ENCODE measurements around the gene PLAGL2. TPM values are rescaled to one million over a fixed set of nuclear protein-coding genes. Genes with fewer than 3 reads are reported as not detected.

The PLAGL2 gene
- total RNA-seq, 1 donor from 2014 or later = 1.2 TPM

DNA sequence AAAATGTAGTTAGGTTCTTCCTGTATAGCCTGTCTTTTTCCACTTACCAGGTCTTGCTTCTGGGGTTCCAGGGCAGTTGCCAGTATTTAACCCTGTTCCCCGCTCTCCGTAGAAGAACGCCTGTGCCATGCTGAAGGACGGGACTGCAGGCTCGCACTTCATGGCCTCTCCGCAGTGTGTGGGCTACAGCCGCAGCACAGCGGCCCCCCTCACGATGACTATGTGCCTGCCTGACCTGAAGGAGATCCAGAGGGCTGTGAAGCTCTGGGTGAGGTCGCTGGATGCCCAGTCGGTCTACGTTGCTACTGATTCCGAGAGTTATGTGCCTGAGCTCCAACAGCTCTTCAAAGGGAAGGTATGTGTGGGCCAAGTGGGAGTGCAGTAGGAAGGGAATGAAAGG, 23.2 kb upstream of the PLAGL2 start:
- DNase-seq = no peak

- DNase-seq = no peak
These were observed 21.8 kb upstream of the PLAGL2 start for GRCh38 chr20:32229251-32229747.

GRCh38 chr20:32227744-32228688, 20.5 kb upstream of the PLAGL2 start:
- DNase-seq = no peak

DNA sequence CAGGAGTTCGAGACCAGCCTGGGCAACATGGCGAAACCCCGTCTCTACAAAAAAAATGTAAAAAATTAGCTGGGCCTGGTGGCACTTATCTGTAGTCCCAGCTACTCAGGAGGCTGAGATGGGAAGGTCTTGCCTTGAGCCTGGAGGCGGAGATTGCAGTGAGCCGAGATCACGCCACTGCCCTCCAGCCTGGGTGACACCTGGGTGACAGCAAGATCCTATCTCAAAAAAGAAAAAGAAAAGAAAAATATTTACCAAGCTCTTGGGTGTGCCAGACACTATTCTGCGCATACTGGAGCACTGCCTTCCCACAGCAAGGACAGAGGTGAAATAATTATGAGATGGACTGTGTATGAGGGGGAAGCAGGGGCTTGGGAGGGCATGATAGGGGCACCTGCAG, 19.8 kb upstream of the PLAGL2 start:
- no peak for DNase-seq

DNA sequence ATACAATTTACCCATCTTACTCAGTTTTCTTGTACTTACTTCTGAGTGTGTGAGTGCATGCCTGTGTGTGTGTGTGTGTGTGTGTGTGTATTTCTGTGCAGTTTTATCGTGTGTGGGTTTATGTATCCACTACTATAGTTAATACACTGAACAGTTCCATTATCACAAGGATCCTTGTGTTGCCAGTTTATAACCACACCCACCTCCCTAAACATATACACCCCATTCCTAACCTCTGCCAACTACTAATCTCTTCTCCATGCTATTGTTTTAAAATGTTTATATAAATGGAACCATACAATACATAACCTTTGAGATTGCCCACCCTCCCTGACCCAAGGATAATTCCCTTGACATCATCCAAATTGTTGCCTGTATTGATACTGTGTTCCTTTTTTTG, 18.8 kb upstream of the PLAGL2 start:
- DNase-seq = no peak

- DNase-seq = no peak
These were observed 16.9 kb upstream of the PLAGL2 start for GRCh38 chr20:32224463-32224862.

GRCh38 chr20:32218156-32218900, 10.8 kb upstream of the PLAGL2 start:
- DNase-seq = no peak

GRCh38 chr20:32216179-32217142, 8.9 kb upstream of the PLAGL2 start:
- no peak for DNase-seq

DNA sequence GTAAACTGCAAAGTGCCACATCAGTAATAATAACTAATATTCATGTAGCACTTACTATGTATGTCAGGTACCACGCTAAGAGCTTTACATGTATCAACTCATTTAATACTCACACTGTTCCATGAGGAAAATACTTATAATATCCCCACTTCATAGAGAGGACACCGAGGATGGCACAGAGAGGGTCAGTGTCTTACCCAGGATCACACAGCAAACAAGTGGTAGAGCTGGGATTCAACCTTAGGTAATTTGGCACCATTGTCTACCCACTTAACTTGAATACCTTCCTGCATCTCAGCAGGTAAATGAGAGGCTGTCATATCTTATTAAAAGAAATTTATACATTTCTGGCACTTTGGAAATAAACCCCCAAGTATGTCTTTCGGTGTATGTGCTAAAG, 8.2 kb upstream of the PLAGL2 start:
- no peak for DNase-seq

- no peak for DNase-seq
These were observed 7.6 kb upstream of the PLAGL2 start for GRCh38 chr20:32215147-32215546.

- no peak for DNase-seq
These were observed 6.3 kb upstream of the PLAGL2 start for GRCh38 chr20:32213870-32214269.

GRCh38 chr20:32209850-32210605, 2.5 kb upstream of the PLAGL2 start:
- DNase-seq = no peak

DNA sequence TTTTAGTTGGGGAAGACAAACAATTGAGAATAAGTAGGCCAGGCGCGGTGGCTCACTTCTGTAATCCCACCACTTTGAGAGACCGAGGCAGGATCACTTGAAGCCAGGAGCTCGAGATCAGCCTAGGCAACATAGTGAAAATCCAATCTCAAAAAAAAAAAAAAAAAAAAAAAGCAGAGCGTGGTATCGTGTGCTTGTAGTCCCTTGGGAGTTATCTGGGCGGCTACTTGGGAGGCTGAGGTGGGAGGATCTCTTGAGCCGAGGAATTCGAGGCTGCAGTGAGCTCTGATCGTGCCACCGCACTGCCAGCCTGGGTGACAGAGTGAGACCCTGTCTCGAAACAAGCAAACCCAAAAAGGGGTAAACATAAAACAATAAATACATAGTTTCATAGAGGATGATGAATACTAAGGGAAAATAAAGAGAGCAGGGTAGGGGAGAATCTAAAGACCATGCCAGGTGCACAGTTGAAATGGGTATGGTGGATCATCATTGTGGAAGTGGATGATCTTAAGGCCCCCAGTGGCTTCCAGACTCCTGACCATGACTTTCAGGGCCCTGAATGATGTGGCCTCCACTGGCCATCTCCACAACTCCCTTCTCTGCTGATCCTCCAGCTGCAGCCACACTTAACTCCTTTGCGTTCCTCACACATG, 1.1 kb upstream of the PLAGL2 start:
- DNase-seq = no peak

- no peak for DNase-seq
These were observed 550 bp downstream of the PLAGL2 start for GRCh38 chr20:32206760-32207625.

GRCh38 chr20:32205843-32206759, 1.4 kb downstream of the PLAGL2 start:
- DNase-seq = no peak

DNA sequence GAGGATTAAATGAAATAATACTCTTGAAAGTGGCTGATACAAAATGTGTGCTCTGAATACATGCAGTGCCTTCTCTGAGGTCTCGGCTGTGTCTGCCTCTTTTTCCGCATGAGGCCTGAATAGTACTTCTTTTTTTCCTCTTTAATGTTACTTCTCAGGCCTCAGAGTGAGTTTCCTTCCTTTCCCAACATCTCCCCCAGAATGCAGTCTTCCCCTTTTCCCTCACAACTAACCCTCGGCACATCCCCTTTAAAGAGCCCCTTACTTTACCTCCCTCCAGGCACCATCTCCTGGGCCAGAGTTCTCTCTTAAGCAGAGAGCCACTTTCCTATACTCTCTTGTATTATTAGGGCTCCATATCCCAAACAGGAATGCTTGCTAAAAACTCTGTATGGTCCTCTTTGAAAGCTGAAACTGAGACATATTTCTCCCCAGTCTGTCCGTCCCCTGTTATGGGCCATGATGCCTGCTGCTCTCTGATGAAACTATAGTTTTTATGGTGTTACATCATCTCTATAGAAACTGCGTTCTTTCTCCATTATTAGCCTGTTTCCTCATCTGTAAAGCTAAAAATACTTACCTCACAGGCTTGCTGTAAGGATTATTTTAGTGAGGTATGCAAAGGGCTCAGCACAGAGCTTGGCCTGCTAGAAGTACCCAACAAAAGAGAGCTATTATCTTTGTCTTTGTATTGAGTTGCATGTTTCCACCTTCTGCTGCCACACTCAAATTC, 2.3 kb downstream of the PLAGL2 start:
- DNase-seq = no peak

DNA sequence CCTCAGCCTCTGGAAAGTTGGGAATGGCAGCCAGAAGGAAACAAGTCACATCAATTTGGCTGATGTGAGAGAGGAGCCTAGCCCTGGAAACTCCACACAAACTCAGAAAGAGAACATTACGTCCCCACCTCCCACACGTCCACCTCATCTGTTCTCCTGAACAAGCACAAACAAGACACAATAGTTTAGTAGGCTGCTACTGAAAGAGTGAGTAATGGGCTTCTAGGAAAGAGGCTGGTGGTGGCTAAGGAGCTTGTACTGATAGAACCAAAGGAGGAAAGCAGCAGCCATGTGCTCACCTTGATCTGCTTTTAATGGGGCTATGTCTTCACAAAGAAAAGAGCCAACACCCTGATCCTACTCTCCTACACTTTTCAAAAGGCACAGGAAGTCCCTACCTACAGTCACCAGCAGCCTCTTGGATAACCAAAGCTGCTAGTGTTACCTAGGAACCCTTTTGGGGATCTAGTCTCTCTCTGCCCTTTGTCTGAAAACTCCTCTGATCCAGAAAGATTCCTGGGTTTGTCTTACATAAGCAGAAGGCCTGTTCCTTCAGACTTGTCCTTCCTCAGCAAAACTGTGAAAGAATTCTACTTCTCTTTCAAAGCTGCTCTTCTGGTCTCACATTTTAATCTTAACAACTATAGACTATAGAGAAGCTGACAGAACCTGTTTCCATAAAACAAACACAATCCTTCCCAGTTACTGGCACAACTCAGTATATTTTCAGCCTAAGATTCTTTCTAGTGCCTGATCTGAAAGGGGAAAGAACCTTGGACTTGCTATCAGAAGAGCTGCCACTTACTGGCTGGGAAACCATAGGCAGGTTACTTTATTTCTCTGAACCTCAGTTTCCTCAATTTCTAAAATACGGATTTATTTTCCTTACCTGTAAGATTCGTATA, 3.1 kb downstream of the PLAGL2 start:
- DNase-seq = peak; percentile 28
